Hindlimb muscle (tissue), 1 donor: Measurements from ENCODE around the gene FAM181B. TPM values are rescaled to one million over a fixed set of nuclear protein-coding genes. Genes with fewer than 3 reads are reported as not detected.

Experiments
- DNase-seq: peaks from one replicate; pipeline ENCODE4 v3.0.0-alpha.2; 2013
- polyA plus RNA-seq: library from polyadenylated mRNA; unstranded; fragments of 120-200 nt; gene quantifications from one replicate; pipeline ENCODE4 v1.2.1, GENCODE V29; 2013; ENCODE audit not compliant: insufficient read length

The FAM181B gene
- 0.08 TPM for polyA plus RNA-seq

- peak; percentile 36 for DNase-seq
Measured at GRCh38 chr11:82733444-82734119, at the start of gene FAM181B. Gene FAM181B, minus strand, starts transcription at chr11:82733864. Its CDS starts 135 bp downstream, at chr11:82733729.

- DNase-seq = no peak
Measured at GRCh38 chr11:82782825-82783374, 49.2 kb upstream of the FAM181B start.

- no peak for DNase-seq
Measured at GRCh38 chr11:82778776-82779175, 45.1 kb upstream of the FAM181B start.

- DNase-seq = no peak
Measured at GRCh38 chr11:82776377-82776776, 42.7 kb upstream of the FAM181B start.

GRCh38 chr11:82775736-82776346 lies 42.2 kb upstream of the FAM181B start:
- no peak for DNase-seq

- no peak for DNase-seq
Measured at GRCh38 chr11:82775218-82775617, 41.6 kb upstream of the FAM181B start.

GRCh38 chr11:82771781-82772180 lies 38.1 kb upstream of the FAM181B start:
- no peak for DNase-seq

- no peak for DNase-seq
Measured at GRCh38 chr11:82767123-82767522, 33.5 kb upstream of the FAM181B start.

- no peak for DNase-seq
Measured at GRCh38 chr11:82765466-82766034, 31.9 kb upstream of the FAM181B start.

- no peak for DNase-seq
Measured at GRCh38 chr11:82763167-82763566, 29.5 kb upstream of the FAM181B start.

GRCh38 chr11:82759649-82760048 lies 26.0 kb upstream of the FAM181B start:
- no peak for DNase-seq

- DNase-seq = no peak
Measured at GRCh38 chr11:82757660-82758357, 24.1 kb upstream of the FAM181B start.

GRCh38 chr11:82756765-82757639 lies 23.3 kb upstream of the FAM181B start:
- DNase-seq = no peak

GRCh38 chr11:82754410-82754809 lies 20.7 kb upstream of the FAM181B start:
- no peak for DNase-seq

GRCh38 chr11:82753921-82754320 lies 20.3 kb upstream of the FAM181B start:
- DNase-seq = no peak

GRCh38 chr11:82752801-82753200 lies 19.1 kb upstream of the FAM181B start:
- no peak for DNase-seq

GRCh38 chr11:82750643-82751139 lies 17.0 kb upstream of the FAM181B start:
- DNase-seq = no peak

- DNase-seq = no peak
Measured at GRCh38 chr11:82747471-82747870, 13.8 kb upstream of the FAM181B start.

GRCh38 chr11:82738091-82738490 lies 4.4 kb upstream of the FAM181B start:
- DNase-seq = no peak

- no peak for DNase-seq
Measured at GRCh38 chr11:82734120-82734479, 436 bp upstream of the FAM181B start.

GRCh38 chr11:82732734-82733443 lies 775 bp downstream of the FAM181B start:
- DNase-seq = no peak
